Activated naive CD4-positive, alpha-beta T cell (primary cell): ENCODE results near the gene ZFYVE27.

Experiments used
- DNase-seq, 4 experiments: peaks; one replicate each; lab custom pipeline; 2025; lab: John Stamatoyannopoulos, UW

The ZFYVE27 gene

DNA sequence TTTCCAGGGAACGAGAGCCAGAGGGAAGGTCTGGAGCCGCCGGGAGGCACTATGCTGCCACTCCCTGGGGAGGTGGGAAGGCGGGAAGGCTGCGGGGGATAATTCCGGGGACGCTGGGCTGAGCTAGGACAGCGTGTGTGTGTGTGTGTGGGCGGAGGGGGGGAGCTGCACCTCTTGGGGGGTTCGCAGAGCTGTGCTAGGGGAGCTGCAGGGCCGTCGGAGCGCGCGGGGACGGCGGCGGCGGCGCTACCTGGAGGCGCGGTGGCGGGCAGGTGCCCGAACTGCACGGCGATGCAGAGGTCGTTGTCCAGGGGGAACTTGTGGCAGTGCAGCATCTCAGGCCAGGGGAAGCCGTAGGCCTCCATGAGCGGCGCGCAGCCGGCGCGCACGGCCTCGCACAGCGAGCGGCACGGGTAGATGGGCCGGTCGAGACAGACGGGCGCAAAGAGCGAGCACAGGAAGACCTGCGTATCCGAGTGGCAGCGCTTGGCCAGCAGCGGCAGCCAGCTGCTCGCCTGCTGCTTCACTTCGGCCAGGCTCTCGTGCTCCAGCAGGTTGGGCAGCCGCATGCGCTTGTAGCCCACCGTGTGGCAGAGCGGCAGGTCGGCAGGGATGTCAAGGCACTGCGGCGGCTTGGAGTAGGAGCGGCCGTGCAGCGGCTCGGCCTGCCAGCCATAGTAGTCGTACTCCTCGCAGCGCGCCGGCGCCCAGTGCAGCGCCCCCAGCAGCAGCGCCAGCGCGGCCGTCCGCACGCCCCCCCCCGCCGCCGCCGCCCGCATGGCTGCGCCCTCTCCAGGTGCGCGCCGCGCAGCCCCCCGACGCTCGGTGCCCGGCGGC, 34.3 kb downstream of the ZFYVE27 start:
- DNase-seq, result no peak

DNA sequence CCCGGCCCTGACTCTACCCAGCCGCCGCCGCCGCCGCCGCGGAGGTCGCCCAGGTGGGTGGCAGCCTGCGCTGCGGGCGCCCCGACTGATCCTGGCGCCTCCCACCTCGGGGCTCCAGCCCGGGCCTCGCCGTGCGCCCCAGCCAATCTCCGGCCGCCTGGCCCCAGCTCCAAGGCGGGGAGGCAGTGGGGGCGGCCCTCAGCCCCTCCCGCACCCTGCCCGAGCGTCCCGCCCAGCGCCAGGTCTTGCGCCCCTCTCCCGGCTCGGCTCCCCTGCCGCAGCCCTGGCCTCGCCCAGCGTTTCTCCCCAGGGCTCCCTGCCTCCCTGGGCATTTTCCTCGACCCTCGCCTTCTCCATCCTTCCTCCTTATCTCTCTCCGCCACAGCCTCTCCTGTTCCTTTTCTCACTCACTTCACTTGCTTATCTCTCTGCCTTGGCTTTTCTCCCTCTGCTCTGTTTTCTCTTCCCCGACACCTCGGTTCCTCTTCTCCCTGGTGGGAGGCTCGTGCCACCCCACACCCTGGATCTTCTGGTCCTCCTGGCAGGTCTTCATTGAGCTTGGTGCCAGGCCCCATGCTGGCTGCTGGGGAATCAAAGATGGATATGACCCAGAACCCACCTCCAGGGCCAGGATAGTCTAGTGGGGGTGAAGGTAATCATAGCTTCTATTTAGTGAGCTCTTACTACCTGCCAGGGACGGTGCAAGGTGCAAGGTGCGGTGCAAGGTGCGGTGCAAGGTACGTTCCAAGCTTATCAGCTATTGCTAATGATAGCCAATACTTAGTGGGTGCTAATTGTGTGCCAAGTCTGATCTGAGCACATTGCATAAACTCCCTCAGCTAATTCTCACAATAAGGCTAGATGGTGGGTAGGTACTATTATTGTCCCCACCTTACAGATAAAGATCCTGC, 35.2 kb downstream of the ZFYVE27 start, which contains the start of gene SFRP5:
Gene SFRP5 (minus strand): TSS at position 87 of the 911 bp plus-strand sequence. CDS start 166 bp downstream, outside the sequence.
- no peak for DNase-seq

DNA sequence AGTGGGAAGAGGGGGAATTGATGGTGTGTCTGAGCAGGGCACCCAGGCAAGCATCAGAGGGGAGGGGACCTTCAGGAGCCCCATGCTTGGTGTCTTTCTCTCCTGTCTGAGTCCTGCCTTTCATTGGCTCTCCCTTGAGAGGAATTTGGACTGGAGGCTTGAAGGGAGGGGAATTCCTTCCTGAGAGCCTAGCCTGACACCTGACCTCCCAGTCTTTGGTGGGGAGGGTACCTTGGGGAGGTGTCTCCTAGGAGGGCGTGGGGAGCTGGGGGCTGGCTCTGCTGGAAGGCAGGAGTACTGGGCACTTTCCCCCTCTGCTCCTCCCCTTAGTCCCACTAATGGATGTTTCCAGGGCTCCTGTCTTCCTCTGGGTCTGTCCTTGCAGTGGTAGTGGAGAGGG, 36.2 kb downstream of the ZFYVE27 start:
- DNase-seq, result no peak

DNA sequence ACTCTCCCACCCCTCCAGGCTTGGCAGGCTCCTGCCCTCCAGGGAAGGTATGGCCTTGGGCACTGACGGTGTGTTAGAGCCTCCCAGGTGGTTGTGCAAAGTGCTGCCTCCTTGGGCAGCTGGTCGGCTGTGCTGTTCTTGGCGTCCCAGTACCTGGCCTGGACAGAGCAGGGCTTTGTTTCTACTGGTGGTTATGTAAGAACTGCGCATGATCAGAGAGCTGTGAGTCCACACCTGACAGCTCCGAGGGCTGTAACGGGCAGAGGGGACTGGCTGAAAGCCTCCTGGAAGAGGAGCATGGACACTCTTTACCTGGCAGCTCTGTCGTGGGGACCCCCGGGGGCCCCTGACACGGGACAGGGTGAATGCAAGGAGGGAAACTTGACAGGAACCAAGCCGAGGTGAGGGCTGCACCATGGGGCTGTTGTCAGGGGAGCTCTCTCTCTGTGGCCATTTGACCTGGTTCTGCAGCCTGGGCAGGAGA, 37.9 kb downstream of the ZFYVE27 start:
- no peak for DNase-seq

DNA sequence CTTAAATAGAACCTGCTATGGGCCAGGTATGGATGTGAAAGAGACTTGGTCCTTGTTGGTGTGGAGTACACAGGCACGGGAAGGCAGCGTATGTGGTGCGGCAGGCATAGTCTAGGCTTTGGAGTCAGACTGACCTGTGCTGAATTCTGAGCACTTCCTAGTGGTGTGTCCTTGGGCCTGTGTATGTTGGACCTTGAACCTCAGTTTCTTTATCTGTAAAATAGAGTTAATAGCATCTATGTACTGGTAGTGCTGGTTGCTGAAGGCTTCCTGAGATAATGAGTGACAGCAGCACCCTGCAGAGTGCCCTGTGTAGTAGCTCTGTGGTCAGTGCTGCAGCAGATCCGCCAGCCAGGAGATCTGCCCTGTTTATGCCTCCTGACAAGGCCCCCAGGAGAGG, 40.2 kb downstream of the ZFYVE27 start:
- DNase-seq, result no peak

DNA sequence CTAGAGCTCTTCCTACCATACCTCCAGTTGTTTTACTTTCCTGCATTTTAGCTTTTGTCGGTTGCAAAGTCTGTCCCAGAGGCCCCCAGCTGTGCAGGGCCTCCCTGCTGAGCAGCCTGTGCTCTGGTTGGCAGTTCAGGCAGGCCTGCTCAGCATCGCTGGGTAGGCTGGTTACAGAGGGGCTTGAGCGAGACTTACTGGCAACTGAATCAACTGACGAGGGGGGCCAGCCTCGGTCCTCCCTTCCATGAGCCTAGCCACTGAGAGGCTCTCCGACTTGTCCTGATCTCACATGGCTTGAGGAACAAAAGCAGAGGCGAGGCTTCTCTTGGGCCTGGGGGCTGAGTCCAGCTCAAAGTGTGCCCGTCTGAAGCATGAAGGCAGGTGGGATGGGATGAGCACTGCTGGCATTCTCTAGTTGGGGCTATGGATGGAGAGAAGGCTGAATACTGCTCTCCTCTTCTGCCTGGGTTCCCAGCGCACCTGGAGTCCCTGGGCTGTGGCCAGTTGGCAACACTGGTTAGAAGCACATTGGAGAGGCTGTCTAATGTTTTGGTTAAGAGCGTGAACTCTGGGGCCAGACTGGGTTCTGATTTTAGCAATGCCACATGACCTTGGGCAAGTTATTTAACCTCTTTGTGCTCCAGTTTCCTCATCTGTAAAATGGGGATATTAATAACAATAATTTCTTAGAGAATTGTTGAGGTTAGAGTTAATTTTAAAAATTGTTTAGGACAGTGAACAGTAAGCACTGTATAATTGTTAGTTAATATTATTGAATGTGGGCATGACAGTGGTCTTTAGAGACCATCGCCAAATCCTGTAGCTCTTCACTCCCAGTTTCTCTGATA, 41.7 kb downstream of the ZFYVE27 start:
- DNase-seq, result no peak

DNA sequence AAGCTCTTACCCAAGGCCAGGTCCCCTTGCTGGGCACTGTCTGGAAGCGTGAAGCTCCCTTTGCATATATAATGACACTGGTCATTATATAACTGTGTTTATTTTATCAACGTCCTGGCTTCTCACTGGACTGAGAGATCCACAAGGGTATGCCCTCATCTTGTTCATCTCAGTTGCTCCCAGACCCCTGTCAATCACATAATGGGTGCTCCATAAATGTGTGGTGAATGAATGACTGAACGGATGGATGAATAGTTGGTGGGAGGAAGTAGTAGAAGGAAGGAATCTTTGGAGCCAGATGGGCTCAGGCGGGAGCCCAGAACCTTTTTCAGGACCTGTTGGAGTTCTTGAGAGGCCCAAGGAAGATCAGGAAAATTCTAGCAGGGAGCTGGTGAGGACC, 42.6 kb downstream of the ZFYVE27 start:
- no peak for DNase-seq

DNA sequence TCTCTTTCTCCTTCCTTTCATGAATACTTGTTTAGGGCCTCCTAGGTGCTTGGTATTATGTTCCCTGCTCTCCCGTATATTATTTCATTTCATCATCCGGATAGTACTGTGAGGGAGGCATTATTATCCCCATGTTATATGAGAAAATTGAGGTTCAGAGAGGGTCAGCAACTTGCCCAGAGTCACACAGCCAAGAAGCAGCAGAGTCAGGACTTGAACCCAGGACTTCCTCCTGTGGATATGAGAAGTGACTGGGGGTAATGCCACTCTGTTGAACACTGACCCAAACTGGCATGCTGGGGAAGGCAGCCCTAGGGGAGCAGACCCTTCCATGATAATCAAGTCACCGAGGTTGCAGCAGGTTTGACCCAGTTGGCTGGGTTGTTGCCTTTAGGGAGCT, 43.0 kb downstream of the ZFYVE27 start:
- no peak for DNase-seq

DNA sequence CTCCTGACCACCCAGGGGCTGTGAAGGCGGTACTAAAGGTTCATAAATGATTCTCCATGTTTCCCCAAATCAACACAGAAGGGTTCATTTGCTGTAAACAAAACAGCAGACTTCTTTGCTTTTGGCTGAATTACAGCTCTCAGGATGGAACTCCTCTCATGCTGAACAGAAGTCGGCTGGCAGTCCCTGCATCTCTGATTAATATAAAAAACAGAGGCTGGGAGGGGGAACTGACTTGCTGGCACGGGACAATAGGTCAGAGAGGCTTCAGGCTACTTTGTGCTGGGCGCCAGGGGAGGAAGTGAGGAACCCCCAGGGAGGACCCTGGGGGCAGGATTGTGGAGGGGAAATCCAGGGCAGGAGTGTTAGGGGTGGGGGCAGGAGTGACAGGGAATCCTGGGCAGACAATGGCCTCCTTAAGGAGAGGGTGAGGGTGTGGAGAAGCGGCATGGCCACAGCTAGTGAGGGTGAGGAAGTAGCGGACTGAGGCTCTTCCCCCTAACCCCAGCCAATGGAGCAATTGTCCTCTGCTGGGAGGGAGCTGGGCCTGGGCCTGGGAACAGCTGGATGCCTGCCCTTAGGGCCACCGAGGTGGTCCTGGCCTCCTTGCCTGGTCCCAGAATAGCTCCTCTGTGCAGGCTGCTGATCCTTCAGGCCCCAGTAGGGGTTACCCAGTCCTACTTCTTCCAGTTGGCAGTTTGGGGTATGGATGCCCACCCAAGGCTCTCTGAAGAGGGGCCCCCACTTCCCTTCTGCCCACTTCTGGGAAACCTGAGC, 44.1 kb downstream of the ZFYVE27 start:
- no peak for DNase-seq

DNA sequence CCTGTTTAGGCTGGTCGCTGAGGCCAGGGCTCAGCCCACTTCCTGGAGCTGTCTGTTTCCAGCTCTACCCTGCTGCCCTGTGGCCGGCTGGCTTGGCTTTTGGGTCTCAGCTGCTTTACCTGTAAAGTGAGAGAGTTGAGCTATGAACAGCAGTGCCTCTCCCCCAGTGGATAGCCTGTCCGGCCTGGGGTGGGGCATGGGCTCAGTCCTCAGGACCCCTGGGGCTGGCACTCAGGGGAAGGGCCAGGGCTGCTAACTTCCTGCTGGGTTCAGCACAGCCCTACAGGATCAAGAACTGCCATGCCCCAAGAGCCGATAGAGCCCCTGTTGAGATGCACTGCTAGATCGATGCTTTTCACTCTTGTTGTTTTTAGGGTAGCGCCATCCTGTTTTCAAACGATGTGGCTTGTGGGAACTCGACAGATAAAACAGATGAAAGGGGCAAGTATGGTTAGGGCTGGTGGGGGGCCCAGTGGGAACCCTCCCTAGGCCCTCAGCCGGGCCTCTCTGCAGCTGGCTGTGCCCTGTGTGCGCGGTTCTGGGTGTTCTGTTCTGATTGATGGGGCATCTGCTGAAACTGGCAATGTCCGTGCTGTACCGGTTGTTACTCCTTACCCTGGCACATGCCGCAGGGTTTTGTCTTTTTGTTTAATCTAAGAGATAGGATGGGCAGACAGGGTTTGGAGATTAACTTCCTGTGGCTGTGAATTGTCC, 44.8 kb downstream of the ZFYVE27 start:
- no peak for DNase-seq

DNA sequence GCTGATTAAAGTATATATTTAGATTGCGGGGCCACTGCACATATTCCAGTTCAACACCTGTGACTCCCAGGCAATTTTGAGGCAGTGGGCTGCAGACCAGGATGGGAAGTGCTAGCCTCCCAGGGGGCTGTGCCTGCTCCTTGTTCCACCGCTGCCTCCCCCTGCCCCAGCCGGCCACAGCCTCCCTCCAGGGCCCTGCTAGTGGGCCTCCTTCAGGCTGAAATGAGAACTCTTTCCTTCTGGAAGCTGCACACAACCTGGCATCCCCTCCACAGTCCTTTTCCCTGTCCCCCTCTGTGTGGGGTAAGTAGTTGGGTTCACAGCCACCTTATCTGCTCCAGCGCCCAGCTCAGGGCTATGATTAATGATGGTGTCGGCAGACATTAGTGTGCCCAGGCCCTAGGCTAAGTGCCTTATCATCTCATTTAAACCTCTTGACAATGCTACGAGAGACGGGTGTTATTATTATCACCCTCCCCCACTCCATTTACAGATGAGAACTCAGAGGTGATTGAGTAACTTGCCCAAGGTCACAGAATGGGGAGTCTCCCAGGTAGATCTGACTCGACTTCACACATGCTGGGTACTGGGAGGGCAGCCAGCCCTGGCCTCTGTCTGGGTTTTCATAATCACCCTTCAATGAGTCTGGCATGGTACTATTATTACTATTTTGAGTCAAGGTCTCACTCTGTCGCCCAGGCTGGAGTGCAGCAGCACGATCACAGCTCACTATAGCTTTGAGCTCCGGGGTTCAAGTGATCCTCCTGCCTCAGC, 45.7 kb downstream of the ZFYVE27 start:
- no peak for DNase-seq

DNA sequence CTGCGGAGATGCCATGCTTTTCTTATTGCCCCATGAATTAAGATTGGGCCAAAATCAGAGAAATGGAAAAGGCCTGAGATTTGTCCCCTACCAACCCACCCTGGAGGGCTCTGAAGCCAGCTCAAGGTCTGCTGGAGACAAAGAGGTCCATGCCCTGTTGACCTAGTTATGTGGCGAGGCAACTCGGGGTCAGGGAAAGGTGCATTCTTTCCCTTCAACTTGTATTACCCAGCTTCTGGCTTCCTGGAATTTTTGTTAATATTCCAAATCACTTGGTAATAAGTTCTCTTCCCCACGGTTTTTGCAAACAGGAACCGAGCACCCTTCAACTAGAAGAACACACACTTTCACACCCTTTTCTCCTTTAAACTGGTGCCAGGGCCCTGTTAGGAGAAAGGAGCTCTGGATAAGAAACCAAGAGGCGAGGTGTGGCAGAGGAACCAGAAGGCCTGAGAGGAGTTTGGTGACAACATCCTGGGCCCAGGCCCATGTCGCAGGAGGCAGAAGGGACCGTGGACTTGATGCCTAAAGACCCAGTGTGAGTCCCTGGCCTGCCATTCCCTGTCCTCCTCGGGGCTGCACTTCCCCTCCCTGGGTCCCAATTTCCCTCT, 47.4 kb downstream of the ZFYVE27 start:
- DNase-seq, result no peak

DNA sequence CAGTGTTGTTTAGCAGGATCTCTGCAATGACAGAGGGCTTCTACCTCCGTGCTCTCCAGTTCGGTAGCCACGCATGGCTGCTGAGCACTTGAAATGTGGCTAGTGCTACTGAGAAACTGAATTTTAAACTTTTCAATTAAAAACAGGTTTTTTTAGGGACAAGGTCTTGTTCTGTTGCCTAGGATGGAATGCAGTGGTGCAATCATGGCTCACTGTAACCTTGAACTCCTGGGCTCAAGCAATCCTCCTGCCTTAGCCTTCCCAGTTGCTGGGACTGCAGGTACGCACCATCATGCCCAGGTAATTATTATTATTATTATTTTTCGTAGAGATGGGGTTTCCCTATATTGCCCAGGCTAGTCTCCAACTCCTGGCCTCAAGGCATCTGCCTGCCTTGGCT, 48.3 kb downstream of the ZFYVE27 start:
- no peak for DNase-seq

DNA sequence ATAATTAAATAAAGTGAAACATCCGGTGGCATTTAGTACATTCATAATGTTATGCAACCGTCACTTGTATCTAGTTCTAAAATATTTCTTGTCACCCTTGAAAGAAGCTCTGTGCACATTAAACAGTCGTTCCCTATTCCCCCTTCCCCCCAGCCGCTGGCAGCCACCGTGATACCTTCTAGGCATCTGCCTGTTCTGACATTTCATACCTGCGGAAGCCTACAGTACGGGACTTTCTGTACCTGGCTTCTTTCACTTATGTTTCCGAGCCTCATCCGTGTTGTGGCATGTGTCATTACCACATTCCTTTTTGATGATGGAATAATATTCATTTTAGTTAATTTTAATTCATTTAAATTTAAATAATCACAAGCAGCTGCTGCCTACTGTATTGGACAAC, 48.8 kb downstream of the ZFYVE27 start:
- no peak for DNase-seq

DNA sequence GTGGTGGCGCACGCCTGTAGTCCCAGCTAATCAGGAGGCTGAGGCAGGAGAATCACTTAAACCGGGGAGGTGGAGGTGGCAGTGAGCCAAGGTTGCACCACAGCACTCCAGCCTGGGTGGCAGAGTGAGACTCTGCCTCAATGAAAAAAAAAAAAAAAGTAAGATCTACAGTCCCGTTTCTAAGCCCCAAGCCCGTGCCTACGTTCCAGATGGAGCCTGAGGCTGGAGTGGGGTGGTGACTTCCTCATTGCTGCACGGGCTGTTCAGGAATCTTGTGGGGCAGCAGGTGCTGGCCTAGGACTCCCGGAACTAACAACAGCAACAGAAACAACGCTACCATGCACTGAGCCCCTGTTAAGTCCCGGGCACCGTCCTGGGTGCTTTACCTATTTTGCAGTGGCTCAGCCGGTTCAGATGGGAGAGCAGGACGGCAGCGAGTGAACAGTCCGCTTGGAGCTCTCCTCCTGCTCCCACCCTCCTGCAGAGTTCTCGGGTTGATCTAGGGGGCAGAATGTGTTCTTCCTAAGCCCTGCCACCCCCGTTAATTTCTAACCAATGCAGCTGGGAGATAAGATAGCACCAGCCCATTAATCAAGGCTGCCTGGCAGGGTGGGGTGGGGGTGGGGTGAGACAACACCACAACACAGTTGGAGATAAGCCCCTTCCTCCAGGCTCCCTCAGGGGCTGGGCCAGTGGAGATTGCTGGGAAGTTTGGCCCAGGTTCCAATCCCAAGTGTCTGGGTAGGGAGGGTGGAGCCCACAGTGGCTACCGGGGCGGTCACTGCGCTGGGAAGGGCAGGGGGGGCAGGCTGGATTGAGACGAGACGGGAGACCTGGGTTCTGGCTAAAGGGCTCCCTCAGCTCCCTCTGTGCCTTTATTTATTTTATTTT, 51.9 kb downstream of the ZFYVE27 start:
- no peak for DNase-seq

DNA sequence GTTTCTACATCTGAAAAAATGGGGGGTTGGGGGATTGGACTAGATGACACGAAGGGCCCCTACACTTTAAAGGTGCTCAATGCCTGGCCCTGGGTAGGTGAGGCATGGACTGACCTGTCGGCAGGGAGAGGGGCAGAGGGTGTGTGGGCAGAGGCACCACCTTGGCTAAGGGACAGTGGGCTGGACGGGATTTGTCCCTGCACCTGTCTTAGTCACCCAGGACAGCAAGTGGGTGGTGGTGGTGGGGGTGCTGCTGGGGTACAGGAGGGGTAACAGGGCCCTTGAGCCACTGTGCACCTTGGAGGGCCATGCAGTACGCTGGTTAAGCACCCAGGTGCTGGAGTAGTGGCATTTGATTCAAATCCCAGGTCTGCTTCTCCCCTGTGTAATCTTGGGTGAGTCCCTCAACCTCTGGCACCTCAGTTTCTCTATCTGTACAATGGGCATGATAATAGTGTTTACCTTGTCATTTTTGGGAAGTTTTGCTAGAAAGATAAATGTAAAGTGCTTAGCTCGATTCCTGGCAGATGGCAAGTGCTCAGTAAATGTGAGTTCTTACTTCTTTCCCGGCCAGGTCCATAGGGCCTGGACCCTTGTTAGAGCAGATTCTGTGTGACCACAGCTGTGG, 53.0 kb downstream of the ZFYVE27 start:
- no peak for DNase-seq

DNA sequence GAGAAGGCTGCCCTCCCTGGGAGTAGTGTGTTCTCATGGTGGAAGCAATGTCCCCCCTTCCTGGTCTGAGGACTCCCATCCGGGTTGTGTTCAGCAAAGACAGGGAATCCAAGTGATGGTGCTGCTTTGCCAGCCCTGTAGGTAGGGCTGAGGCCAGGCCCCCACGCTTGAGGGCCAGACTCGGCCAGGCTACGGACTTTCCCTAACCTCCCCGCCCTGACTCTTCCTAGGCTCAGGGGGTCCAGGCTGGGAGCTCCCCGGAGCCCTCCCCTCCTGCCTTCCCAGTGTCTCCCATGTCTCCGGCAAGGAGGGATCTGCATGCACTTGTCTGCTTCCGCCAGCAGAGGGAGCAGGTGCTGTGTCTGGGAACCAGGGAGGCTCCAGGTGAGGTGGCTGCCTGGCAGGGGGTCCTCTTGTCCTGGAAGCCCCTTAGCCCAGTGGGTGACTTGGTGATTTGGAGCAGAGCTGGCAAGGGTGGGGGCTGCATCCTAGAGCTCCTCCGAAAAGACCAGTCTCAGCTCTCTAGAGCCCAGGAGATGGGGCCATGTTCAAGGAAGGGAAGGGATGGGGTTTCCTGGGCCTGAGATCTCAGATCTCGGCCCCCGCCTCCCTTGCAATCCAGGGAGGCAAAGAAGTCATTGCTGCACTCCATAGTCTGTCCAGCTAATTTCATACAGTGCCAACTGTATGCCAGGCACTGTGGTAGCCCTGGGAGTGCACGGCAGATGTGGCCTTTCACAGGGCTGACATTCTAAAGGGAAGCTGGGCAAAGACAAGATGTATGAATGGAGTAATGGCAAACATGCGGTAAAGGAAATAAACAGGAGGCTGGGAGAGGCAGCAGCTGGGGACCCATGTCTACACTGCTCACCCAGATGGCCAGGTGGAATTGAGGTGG, 55.1 kb downstream of the ZFYVE27 start:
- peak; percentile 25 to 63 (median 38) for DNase-seq
